Urothelium cell line (cell line): ENCODE data around the gene GABRG3.
"Not testable (repeated sequence)": the region's sequence is repeated elsewhere in the genome, so short reads cannot be mapped to it uniquely, and the experiment has no call there.

Experiments used
- DNase-seq: peaks from one replicate; pipeline ENCODE4 v3.0.0; 2011; ENCODE audit warnings: low spot score, mixed read lengths
- FAIRE-seq: peaks from 2 replicates; lab custom pipeline; 2011; peaks lifted over from hg19 to GRCh38; lab: Jason Lieb, UNC

GABRG3 gene

DNA sequence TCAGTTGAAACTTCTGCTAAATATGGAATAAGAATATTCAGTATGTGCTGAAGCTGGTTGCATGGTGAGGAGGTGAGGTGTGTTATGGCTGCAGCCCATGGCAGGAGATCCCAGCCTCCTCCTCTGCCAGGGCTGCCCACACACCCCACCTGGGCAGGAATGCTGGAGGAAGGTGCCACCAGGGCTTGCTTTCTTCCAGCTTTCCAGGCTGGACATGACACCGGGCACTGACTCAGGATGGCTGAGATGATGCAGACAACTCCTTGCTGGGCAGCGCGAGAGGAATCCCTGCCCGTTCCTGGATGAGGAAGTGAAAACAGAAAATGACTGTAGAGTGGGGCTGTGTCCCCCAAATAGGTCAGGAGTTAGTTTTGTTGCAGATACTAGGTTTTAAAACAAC, 14.1 kb downstream of the GABRG3 start:
- no peak for DNase-seq
- FAIRE-seq = no peak

DNA sequence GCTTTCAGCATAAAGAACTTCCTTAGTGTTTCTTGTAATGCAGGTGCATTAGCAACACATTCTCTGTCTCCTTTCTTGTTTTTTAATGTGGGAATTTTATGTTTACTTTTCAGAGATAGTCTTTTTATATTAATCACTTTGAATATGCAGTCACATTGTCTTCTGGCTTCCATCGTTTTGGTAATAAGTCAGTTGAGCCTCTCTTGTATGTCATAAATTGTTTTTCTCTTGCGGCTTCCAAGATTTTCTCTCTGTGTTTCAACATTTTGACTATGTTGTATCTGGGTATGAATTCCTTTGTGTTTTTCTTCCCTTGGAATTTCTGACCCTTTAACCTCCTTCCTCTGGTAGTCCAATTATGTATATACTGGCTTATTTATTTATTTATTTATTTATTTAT, 25.3 kb downstream of the GABRG3 start:
- no peak for DNase-seq
- no peak for FAIRE-seq

DNA sequence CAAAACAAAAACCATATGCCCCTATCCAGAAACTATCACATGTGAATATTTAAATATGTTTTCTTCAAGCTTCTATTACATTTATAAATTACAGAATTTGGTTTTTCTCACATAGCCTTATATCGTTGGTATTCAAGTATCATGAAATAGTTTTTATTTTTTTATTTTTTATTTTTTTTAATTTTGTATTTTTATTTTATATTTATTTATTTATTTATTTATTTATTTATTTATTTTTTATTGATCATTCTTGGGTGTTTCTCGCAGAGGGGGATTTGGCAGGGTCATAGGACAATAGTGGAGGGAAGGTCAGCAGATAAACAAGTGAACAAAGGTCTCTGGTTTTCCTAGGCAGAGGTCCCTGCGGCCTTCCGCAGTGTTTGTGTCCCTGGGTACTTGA, 32.0 kb downstream of the GABRG3 start:
- not testable (repeated sequence) for DNase-seq, FAIRE-seq

DNA sequence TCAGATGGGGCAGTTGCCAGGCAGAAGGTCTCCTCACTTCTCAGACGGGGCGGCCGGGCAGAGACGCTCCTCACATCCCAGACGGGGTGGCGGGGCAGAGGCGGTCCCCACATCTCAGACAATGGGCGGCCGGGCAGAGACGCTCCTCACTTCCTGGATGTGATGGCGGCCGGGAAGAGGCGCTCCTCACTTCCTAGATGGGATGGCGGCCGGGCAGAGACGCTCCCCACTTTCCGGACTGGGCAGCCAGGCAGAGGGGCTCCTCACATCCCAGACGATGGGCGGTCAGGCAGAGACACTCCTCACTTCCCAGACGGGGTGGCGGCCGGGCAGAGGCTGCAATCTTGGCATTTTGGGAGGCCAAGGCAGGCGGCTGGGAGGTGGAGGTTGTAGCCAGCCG, 33.2 kb downstream of the GABRG3 start:
- DNase-seq, FAIRE-seq: not testable (repeated sequence)

DNA sequence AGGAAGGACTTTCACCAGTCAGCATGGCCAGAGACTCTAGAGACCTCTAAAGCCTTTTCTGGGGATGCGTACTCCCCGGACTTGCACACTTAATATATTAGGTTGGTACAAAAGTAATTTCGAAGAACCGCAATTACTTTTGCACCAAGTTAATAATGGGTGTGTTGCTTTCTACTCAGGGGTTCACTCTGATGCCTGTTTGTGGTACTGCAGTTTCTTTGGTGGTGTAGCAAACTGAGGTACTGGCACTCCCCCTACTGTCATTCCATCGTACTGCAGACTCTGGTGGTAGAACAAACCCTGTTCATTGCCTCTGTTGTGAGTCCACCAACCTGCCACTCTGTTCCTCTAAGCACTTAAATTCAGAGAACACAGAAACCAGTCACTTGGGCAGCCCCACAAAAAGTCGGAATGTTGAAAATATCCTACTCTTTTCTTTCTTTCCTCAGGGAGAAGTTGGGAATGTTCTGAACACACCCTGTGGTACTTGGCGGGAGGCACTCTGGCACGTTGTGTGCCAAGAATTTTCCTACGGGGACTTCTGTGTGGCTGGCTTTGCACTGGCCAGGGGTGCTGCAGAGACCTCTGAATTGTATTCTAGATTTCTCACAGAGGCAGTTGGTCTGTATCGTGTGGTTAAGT, 46.3 kb downstream of the GABRG3 start:
- no peak for FAIRE-seq
- peak; percentile 79 for DNase-seq

DNA sequence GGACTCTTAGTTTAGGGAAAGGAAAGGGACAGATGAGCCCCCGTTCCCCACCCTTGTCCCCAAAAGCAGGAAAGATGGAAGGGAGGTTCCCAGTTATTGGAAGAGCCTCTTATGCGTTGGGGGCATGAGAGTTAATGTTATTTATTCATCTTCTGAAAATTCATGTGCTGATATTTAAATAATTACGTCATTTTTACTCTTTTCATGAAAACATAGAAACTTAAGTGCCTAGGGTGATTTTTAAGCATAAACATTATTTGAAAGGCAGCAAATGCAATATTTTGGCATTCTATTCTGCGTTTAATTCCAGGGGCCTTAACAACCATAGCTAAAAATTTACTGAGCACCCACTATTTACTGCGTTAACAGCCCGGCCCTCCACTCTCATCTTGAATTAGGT, 48.7 kb downstream of the GABRG3 start:
- FAIRE-seq (no peak), DNase-seq (no peak)

DNA sequence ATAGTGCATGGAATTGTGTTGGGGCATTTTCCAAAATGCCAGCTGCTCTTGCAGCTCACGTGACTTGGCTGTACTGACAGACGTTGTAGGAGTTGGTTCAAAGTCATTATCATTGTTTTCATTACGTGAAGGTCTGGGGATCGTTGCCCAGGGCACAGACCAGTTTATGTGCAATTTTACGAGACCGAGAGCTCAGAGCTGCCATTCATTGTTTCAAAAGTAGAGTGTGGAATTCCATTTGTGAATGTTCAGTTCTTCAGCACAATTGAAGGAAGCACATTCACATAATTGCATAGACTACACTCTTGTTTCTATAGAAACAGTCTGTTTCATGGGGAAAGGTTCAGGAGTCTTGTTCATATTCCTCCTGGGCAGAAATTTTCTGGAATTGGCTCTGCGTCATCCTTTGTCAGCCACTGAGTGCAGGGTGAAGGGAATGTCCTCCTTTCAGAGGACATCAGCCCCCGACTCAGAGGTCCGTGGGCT, 54.5 kb downstream of the GABRG3 start:
- no peak for FAIRE-seq
- DNase-seq = no peak

DNA sequence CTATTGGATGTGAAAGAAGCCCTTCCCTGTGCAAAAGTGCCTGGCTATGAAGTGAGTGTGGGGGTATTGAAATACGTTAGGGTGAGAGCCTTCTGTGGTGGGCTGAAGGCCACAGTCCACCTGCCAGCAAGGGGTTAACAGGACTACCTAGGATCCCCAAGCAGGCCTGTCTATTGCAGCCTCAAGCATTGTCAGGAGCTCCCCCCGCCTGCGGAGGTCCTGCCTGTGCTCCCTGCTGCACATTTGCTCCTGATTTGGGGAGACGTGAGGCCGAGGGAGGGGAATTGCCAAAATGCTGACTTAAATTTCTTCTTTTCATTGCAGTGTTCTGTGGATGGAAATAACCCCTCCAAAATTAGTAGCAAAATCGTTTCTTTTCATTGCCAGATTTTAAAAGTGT, 56.2 kb downstream of the GABRG3 start:
- no peak for DNase-seq

DNA sequence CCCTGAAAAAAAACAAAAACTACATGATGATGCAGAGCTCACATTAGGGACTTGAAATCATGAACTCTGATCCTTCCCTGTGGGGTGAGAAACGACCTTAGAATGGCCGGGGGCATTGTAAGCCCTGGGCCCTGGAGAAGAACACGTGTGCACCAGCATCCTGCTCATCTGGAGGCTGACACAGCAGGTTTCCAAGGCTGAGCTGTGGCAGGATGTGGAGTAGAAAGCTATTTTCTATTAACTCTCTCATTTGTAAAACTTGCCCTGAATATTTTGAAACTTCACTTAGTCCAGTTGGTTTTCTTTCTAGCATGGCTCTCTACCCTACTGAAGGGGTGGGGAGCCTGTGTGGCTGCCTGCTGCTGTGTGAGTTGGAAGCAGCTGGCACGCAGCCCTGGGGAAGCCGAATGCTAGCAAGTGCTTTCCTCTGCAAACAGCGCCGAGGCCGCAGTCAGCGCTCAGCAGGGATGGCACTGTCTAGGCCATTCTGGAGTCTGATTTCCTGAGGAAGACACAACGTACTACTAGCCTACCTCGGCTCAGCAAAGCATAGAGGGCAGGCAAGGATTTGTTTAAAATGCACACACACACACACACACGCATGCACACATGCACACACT, 58.0 kb downstream of the GABRG3 start:
- DNase-seq = no peak
- no peak for FAIRE-seq

More for the DNA sequence above, 56.2 kb downstream of the GABRG3 start:
- FAIRE-seq = no peak

DNA sequence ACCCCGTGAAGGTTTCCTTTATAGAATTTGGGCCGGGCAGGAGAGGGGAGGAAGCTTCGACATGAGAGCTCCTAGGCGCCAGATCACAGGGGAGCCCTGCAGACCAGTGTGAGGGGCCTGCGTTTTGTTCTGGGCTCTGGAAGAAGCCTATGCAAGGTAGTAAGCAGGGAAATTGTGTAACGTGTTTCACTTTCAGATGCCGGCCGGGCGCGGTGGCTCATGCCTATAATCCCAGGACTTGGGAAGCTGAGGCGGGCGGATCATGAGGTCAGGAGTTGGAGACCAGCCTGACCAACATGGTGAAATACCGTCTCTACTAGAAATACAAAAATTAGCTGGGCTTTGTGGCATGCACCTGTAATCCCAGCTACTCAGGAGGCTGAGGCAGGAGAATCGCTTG, 65.2 kb downstream of the GABRG3 start:
- FAIRE-seq = no peak

DNA sequence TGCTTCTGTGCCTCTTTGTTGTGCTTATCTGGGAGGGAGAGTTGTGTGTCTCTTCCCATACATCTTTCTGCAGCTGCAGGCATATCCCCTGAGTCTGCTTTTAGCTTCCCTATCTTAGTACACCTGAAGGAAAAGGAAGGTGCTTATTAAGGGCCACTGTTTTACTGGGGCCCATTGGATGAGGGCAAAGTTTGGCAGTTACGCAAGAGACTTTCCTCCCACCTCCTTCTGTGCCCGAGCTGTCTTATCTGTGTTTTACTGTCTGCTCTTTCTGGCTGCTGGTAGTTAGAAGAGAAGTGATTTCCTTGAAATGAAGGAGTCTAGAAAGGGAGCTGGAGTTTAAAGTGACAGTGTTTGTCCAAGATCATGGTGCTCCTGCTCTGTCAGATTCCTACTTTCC, 66.5 kb downstream of the GABRG3 start:
- DNase-seq = no peak
- no peak for FAIRE-seq

More for the DNA sequence above, 65.2 kb downstream of the GABRG3 start:
- DNase-seq = no peak

DNA sequence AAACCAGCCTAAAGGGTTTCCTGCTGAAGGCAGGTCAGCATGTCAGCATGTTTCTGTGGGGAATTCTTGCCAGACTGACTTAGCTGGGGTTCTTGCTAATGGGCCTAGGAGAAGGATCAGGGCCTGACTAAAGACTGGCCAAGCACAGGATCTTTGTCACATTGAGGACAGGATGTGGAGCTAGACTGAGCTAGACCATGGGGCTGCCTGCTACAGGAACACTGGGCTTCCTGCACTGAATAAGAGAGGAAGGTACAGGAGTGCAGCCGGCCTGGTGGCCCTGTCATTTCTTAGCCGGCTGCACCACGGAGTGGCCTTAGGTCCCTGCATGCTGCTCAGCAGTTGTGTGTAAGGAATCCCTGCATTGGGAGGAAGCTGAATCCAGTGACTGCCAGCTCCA, 68.2 kb downstream of the GABRG3 start:
- DNase-seq = no peak
- no peak for FAIRE-seq

DNA sequence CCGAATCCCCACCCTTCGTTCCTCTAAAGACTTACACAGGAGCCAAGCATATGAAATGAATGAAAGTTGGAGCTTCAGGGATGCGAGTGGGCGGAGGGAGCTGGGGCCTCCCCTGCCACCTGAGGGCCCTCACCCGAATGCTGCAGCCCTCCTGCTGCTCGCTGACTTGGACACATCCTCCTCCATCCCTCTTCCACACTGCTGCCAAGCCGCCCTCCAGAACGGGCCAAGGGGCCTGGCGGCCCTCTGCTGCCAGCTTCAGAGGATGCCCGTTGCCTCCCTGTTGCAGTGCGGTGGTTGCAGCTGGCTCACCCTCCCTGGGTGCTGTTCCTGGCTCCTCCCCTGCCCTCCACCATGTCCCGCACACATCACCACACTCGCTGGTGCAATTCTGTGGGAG, 71.2 kb downstream of the GABRG3 start:
- no peak for FAIRE-seq
- DNase-seq = no peak

DNA sequence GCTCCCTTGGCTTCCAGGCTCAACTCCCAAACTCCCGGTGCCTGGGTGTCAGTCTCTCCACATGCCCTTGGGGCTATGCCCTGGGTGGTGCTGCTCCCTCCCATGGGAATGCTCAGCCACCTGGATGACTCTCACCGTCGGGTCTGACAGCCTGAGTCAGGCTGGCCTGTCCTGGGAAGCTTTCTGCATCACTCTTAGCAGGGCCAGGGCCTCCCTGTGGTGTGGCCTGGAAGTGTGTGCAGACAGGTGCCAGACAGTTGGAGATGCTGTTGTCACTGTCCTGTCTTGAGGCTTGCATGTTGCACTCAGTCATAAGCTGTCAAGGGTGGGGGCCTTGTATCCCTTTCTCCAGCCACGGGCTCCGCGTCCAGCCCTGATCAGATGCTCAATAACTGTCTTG, 71.7 kb downstream of the GABRG3 start:
- DNase-seq (no peak), FAIRE-seq (no peak)

DNA sequence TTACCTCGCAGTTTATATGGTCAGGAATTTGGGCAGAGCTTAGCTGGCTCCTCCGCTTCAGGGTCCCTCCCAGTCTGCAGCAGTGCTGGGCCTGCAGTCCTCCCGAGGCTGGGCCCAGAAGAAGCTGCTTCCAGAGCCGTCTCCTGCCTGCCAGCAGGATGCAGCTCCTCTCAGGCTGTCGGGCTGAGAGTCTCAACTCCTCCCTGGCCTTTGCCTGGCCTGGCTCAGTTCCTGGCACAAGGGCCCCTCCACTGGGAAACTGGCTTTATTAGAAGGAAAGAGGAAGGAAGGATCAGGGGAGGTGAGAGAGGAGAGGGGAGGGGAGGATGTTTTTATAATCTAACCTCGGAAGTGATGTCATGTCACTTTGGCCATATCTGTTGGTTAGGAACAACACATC, 72.8 kb downstream of the GABRG3 start:
- no peak for DNase-seq
- FAIRE-seq = no peak

DNA sequence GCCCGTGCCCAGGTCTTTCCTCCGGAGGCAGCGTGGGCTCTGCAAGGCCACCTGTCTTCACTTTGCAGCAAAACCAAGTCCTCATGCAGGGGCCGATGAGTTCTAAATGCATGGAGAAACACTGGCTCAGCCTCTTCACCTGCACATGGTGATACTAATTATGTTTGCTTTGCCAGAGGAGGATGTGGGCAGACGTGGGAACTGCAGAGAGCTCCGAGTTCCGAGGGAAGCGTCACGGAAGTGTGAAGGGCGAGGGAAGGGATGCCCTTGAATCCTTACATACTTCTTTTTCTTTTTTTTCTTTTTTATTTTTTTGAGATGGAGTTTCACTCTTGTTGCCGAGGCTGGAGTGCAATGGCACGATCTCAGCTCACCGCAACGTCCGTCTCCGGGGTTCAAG, 74.8 kb downstream of the GABRG3 start:
- no peak for DNase-seq
- no peak for FAIRE-seq

DNA sequence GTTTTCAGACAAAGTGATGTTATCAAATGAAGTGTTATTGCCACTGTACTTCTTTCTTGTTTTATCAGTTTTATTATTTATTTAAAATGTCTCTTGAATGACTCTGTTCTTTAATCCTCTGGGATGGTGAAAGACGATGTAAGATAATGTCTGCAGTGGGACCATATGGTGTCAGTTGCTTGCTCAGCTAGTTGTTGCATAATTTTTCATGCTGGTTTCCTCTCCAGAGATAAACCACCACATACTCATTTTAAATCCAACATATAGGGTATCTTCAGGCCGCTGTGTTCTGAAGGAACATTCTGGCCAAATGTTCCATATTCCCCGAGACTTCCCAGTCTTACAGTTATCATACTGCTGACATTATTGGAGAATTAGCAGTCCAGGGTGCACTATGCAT, 75.9 kb downstream of the GABRG3 start:
- FAIRE-seq (no peak), DNase-seq (no peak)

DNA sequence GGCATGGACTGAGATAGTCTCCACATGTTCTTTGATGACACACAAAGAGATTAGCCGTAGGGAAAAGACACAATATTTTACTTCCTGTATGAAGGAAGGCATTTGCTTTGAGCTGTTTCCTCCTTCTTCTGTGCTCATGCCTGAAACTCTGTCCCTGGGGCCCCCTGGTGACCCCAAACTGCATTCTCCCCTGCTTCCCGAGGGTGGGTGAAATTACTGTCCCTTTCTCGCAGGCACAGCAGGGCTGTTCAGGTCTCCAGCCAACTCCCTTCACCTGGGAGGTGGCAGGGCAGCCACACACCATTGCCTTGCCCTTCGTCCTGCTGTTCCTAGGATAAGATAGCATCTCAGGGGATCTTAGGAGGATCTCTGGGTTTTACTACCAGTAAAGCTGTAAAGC, 79.2 kb downstream of the GABRG3 start:
- FAIRE-seq (no peak), DNase-seq (no peak)

DNA sequence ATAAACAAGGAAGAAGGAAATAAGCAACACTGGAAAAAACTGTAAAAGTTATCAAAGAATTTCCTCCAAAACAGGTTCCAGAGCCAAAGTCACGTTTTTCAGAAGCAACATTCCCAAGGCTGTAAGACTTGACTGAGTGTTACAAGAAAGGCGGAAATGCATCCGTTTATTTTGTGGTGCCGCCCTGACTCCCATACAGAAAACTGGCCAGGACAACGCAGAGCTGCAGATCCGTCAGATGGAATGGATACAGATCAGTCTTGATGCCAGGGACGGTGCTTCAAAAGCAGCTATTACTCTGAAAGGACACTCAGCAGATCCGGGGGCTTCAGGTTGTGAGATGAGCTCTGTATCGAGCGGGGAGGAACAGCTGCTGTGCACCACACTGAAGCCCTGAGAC, 83.4 kb downstream of the GABRG3 start:
- FAIRE-seq (no peak), DNase-seq (no peak)

DNA sequence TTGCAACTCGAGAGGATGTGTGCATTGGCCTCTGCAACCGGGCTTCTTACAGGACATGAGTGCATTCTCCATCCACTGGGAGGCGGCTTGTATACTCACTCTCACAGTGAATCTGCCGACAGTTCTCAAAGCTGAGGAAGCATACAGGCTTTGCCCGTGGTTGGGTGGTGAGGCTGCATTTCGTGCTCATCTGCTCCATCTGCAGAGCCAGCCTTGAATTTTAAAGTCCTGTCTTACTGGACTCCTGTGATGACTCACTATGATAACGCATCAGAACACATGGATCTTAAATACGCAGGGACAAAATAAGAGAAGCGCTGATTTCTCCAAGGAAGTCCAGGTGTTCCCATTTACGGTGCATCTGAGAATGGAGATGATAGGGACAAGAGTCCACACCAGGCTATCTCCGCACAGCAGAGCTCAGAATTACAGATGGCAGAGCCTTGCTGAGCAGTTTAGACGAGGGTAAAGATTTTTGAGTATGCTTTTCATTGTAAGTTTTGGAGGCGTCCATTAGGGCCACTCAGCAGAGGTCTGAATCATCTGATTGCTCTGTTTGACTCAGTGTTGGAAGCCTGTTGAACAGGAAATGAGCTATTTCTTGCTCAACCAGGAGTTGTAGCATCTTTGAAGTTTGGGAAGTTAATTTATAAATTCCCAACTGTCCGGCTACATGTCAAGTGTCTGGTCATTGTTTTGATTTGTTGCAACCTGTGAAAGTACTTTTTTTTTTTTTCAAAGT, 87.1 kb downstream of the GABRG3 start:
- FAIRE-seq (no peak), DNase-seq (peak; percentile 10)

DNA sequence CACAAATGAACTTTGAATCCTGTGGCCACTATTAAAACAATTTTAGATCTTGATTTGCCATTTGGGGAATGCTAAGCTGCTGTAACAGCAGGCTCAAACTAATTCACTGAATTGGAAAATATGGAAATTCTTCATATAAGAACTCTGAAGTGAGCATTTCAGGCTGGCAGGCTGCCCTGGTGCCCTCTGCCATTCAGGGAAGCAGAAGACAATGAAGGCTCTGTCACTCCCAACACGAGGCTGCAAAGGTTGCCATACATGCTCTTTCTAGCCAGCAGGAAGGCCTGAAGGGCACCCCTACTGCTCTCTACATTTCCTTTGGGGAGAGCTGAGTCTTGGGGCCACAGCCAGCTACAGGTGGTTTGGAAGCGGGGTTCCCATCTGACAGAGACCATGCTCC, 88.0 kb downstream of the GABRG3 start:
- FAIRE-seq (no peak), DNase-seq (no peak)

DNA sequence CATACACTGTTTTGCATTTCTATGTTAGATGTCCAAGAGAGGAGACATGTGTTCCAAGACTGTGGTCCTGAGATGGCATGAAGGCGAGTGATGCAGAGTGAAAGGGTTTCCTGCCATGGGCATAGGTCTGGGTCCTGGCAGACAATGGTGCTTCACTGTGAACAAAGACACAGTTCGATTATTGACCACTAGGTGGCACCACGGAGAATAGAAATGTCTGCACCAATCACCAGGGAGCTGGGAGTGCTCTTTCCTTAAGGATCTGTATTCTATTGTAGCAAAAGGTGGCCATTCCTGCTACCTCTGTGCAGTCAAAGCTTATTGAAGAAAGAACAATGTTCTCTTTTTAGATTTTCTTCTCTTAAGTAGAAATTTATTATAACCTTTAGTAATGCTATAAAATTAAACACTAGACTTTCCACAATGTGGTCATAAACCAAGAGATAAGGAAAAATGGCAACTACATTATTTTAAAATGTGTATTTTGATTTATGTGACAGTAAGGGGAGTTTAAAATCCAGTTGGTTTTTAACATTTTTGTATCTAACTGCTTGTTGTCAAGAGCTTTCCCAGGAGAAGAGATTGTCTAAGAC, 88.7 kb downstream of the GABRG3 start:
- no peak for FAIRE-seq

More for the DNA sequence above, 88.7 kb downstream of the GABRG3 start:
- peak; percentile 66 for DNase-seq
